SK-MEL-5 (cell line): Measurements from ENCODE around the gene NOX4. TPM values are rescaled to one million over a fixed set of nuclear protein-coding genes. Genes with fewer than 3 reads are reported as not detected.
"Not testable (repeated sequence)": the region's sequence is repeated elsewhere in the genome, so short reads cannot be mapped to it uniquely, and the experiment has no call there.

Source experiments
- DNase-seq: peaks from one replicate; pipeline ENCODE4 v3.0.0-alpha.2; 2016; ENCODE audit warnings: low read depth, low spot score
- in situ Hi-C: cut with HindIII; loops from 2 replicates; pipeline ENCODE4 v1.10.0; 2016; ENCODE audit warnings: low sequenced_read_pairs, high pct_unique_total_duplicates, low pct_unique_long_range_greater_than_20kb
- total RNA-seq: library from RNA; depleted of rRNA; stranded (reverse); fragments of >200 nt; shearing (Covaris generic); gene quantifications from 2 replicates; pipeline ENCODE4 v1.2.3, GENCODE V29; 2014

NOX4 gene
- total RNA-seq, 1 experiment from 2014 or later, result 4.6 TPM

DNA sequence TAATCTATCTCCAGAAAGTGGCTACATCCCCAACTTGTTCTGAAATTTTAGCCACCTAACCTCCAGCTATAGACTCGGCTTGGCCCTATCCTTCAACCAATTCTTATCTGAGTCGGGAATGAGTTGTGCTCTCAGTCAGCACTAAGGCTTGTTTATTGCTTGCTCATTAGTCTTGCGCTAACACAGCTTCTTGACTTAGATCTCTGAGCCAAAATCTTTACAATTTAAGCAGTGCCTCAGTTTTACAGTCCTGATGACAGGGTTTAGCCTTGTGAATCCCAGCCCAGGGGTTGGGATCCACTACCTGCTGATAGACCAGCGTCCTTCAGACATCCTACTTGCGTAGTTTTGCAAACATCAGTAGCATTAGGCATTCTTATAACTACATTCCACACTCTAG is 144.6 kb downstream of the NOX4 start:
- in situ Hi-C loops, result no loop called here

DNA sequence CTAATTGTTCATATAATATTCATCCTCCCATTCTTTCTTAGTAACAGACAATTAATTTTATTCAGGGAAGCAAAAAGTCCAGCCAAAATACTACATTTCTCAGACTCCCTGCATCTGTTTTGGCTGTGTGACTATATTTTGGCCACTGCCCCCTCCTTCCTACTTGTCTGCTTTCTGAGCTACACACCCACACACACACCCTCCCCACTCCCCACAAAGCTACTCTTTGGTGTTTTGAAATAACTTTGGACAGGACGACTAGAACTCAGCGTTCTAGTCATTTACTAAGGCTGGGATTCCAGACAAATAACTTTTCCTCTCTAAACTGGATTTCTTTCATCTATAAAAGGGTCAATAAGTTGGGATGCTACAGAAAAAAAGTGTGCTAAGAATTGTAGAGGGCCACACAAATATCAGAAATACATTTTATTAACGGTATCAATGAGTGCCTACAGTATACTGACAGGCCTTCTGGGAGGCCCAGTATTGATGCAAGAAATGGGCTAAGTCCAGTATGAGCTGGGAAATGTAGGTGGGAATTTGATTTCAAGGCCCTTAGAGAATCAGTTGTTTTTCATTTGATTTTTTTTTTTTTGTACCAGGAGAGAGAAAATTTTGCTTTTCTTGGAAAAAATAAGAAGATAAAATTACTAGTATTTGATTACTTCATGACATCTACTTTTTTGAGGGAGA is 148.1 kb downstream of the NOX4 start:
- in situ Hi-C loops, DNase-seq: not testable (repeated sequence)

More for the DNA sequence above, 144.6 kb downstream of the NOX4 start:
- no peak for DNase-seq

DNA sequence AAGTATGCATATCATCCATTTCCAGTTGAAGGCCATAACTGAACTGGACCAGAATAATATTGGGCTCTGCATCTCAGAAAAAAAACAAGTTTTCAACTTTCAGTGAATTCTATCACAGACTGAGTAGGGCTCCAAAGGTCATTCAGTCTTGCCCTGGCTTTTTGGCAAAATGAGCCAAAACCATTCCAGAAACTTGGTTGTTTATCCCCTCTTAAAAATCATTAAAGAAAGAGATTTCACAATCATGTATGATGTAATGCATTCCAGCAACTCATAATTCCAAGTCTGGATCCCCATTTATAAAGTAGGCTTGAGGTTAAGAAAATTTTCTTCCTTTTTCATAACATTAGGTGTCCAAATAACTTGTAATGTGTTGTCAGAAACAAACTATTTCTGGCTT is 150.7 kb downstream of the NOX4 start:
- DNase-seq, result not testable (repeated sequence)

DNA sequence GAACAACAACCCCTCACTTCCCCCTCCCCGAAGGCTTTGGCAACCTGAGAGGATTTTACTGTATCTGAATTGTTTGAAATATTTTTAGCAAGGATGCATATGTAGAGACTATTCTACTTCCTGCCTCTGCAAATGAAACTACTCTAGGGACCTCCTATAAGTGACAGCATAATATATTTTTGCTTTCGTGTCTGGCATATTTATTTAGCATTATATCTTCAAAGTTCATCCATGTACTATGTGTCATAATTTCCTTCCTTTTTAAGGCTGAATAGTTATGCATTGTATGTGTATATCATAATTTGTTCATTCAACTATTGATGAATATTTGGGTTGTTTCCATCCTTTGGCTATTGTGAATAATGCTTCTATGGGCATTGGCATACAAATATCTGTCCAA is 153.1 kb downstream of the NOX4 start:
- in situ Hi-C loops, DNase-seq: not testable (repeated sequence)

More for the DNA sequence above, 150.7 kb downstream of the NOX4 start:
- in situ Hi-C loops, result not testable (repeated sequence)

DNA sequence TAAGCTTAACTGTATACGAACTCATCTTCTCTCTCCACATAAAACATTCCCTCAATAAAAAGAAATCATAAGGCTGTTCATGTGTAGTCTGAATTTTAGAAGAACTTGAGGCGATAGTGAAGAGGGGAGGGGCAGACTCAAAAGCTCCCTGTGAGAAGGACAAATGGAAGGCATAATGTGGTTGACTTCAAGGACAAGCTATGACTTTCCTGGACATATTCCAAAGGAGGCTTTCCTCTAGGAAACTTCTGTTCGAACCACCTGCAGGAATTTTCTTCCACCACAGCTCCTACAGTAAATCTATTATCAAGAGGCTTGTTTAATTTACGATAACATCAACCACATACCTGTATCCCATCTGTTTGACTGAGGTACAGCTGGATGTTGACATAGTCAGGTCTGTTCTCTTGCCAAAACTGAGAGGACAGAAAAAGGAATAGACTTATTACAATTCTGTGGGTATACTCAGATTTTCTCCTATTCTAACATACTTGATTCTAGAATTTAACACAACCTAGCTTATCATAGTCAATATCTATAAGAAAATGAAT is 154.0 kb downstream of the NOX4 start:
- in situ Hi-C loops, DNase-seq: not testable (repeated sequence)

DNA sequence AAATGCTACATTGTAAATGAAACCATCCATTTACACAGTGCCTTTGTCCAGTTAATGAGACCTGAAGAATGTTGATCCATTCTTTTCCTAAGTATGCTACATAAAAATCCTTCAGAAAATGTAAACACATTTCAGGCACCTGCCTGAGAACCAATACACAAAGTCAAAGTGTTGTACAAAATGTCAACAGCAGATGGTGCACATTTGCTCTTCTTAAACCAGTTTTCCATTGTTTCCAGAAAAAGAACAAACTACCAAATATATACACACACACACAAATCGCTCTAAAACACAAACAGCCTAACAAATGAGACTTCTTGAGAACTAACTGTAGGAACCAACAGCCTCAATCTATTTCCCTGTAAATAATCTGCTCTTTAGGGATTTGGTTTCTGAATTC is 157.5 kb downstream of the NOX4 start:
- DNase-seq, result peak; percentile 49
- in situ Hi-C loops, result not testable (repeated sequence)

DNA sequence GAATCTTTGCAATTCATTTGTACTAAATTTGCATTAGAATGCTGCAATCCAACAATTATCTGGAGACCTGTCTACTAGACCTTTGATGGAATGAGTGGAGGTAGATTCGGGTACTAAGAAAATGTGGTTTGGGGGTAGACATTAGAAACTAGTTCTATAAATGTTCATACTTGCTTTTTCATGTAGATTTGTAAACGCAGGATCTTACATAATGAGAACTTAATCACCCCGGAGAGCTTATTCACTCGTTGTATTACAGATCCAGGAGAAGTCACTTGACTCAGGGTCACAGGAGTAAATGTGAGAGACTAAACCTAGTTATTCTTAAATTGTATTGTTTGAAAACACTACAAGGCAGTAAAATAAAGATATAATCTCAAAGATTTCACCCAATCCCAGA is 159.2 kb downstream of the NOX4 start:
- in situ Hi-C loops, DNase-seq: not testable (repeated sequence)

DNA sequence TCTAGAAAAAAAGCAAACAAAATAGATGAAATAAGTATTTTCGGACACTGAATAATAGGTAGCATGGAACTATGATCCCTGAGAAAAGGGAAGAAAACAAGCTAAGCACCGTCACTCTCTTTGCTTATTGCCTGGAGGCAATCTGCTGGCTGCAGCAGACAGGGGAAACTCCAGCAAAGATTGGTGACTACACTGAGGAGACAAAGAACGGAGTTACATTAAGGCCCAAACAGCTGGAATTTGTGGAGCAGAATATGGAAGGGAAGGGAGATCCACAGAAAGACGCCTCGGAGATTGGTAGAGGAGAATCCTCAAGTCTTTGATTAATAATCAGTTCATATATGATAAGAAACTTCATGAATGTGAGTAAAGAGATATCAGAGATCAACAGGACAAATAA is 163.3 kb downstream of the NOX4 start:
- in situ Hi-C loops, result no loop called here

DNA sequence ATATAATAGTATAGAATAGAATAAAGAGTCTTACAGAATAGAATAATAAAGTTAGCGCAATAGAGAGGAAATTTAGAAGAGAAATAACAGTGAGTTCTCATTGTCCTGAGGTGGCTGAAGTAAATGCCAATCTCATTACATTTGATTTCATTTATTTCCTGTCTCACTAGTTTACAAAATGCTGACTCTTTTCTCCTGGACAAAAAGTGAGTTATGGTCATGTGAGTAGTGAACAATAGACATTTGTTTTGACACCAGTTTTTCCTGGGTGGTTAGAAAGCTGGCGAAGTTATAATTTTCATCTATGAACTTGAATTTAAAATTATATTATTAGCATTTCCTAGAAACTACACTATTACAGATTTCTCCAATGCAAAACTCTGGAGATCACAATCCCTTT is 169.8 kb downstream of the NOX4 start:
- no peak for DNase-seq
- in situ Hi-C loops, result no loop called here

More for the DNA sequence above, 163.3 kb downstream of the NOX4 start:
- peak; percentile 50 for DNase-seq

DNA sequence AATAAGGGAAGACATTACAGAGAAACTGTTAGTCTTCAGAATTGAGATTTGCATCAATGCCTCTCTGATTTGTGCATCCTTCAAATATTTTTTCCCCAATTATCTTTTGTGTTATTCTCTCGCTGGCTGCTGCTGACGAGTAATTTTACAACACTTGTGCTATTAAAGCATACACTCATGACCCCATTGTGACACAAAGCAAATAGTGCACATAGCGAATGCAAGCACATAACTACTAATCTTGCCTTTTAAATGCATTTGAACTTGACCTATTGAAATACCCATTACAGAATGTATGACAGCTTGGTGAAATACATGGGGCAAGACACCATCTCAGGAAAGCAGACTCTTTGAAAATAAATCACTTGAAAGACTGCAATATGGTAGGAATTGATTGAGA is 180.6 kb downstream of the NOX4 start:
- DNase-seq, in situ Hi-C loops: not testable (repeated sequence)

DNA sequence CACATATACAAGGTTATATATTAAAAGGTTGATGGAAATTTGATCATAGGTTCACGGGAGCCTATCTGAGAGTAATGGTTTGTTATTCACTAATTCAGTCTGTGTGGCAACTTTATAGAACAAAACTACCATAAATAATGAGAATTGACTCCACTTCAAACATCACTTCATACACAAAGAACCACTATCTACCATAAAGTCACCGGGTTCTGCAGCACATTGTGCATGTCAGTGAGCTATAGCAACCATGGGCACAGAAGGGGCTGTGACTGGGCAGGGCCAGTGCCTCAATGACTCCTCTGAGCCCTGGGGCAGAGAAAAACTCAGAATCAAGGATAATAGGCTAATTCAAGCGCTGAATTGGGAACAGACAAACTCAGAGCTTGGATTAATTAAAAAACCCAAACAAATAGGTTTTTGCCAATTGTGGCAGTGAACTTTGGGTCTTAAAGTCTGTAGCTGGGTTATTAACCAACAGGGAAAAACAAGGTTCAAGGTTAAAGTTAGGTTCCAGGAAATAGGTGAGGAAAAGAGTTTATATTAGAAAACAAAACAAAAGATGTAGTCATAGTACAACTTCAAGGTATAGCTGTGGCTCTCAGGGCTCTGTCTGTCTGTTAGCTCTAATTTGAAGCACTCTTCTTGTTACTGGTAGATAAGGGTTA is 181.7 kb downstream of the NOX4 start:
- peak; percentile 82 for DNase-seq
- in situ Hi-C loops, result not testable (repeated sequence)

DNA sequence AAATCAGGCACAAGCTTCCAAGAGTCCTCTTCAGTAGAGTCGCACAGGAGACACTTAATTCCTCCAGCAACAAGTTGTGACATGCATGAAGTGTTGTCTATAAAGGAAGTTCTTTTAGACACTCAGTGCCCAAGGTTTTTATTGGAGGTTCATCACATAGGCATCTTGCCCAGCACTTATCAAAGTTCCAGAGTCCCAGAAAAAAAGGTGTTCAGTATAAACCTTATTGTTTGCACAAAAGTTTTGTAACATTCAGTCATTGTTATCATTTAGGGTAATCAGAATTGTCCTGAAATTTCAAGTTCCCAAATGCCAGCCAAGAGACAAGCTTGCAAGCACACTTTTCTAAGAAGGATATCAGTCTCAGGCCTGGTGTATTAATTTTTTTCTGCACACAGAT is 182.9 kb downstream of the NOX4 start:
- in situ Hi-C loops, DNase-seq: not testable (repeated sequence)

DNA sequence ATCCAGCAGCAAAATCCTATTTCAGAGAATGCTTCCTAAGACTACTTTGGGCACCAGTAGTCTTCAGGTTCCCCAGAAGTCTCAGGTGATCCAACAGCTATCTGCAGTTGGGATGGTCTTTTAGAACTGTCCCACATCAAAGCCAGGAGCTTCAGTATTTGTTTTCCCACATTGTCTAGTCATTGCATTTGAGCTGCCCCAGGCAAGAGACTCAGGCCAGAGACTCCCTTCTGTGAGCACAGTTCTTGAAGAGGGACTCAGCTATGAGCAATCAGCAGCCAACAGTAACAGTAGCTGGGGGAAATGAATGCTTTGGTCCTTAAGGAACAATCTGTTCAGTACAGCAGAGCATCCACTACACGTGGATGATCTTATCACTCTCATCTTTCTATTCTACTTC is 188.1 kb downstream of the NOX4 start:
- in situ Hi-C loops, result not testable (repeated sequence)

DNA sequence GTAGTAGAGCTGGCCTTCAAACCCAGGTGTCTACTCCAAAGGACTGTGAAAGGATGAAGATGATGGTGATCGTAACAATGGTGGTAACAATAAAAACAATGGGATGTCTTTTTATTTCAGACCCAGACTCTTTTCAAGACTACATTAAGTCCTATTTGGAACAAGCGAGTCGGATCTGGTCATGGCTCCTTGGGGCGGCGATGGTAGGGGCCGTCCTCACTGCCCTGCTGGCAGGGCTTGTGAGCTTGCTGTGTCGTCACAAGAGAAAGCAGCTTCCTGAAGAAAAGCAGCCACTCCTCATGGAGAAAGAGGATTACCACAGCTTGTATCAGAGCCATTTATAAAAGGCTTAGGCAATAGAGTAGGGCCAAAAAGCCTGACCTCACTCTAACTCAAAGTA is 196.2 kb downstream of the NOX4 start:
- in situ Hi-C loops, result not testable (repeated sequence)

More for the DNA sequence above, 188.1 kb downstream of the NOX4 start:
- not testable (repeated sequence) for DNase-seq

DNA sequence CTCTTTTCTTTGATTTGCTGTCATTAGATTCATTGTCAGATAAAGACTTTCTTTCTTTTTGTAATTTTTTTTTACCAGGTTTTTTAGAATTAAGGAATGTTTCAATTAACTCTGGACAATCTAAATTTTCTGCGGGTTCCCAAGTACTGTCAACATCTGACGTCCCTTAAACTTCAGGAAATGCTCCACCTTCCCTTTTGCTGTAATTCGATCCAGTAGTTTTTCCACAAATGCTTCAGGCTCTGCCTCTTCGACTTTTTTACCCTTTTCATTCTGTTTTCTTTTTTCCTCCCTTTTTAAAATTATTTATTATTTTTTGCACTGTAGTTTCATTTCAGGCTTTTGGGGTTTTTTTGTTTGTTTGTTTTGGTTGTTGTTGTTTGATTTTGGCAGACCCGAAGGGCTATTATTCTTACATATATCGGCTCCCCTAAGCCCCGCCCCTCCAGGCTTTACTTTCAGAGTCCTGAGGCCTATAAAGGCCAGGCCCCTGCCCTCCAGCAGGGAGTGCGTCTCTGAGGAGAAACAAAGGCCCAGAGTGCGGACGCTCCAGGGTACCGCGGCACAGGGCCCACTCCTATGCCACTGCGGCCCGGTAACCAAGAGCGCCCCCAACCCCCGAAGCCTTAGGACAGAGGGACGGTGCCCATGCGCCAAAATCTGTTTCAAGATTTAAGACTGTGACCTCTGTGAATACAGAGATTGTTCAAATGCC is 197.1 kb downstream of the NOX4 start:
- in situ Hi-C loops, result no loop called here
- DNase-seq, result no peak

More for the DNA sequence above, 196.2 kb downstream of the NOX4 start:
- not testable (repeated sequence) for DNase-seq

DNA sequence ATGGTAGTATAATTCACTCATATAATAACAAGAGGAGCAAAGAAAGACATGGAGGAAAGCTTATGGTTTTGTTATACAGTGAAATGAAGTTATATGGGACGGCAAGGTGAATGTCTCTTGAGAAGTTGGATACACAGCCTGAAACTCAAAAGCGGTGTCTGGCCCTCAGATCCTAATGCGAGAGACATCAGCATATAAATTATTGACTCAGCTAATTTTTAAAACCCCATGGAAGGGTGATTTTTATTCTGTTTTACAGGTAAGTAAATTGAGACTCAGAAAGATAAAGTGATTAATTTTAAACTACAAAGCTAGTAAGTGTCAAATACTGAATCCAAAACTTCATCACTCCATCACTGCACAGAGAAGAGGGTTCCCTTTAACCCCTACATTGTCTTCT is 203.2 kb downstream of the NOX4 start:
- DNase-seq, in situ Hi-C loops: not testable (repeated sequence)

DNA sequence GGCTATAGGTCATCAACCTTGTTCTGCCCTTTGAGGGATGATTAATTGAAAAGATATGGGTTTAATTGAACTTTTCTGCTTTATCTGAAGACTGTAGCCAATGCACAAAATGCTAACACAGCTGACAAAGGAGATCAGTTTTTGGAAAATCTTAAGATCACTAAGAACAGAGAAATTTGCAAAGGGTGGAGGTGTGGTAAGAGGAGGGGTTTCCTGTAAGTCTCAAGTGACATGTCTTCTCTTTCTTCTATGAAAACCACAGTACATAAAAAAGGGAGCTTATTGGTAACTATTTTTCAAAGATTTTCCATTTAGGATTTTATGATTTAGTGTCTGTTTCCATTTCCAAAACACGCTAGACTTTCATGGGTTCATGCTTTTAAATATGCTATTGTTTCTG is 204.6 kb downstream of the NOX4 start:
- in situ Hi-C loops, DNase-seq: not testable (repeated sequence)
